Stimulated activated CD4-positive, alpha-beta T cell treated with anti-CD3 and anti-CD28 coated beads, Interleukin-4, amount 100 ng/mL, for 1 hour (primary cell): ENCODE measurements around the gene AGTRAP.
A peak's percentile ranks its signal among the peaks of the same experiment; 100 is the strongest.

Experiments used
- DNase-seq: peaks from one replicate; pipeline ENCODE4 v3.0.0-alpha.2; 2020

AGTRAP gene

DNA sequence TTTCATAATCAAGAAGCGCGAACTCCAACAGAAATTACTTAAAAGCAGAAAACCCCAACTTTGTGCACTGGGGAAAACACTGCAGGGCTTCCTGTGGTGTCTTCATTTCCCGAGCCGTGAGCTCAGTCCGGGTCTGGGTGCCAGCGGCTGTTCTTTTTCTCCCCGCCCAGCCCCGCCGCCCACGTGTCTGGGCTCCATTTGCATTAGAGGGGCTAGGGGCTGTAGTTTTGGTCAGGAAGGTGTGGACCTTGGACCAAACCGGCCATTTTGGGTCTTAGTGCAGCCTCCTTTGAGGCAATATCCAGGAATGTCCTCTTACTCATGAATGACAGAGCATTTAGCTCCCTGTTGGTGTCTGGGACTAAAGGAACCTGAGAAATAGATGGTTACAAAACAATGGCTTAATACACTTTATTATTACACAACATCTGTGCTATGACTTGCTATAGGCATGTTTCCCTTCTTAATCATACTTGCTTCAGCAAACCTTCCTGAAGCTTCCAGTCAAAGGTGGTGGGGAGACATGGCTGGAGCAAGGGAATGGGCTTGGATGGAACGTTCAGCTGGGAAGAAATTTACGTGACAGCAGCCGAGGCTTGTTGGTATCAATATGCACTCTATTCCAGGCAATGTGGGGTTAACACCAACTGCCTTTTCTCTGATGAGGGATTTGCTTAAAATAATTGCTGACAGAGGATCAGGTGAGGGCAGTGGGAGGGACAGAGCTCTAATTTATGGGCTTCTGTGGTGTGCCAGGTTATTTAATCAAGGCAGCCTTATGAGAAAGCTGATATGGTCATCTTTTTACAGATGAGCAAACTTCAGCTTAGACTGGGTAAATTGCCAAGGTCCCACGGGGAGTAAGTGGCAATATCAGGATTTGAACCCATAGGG, 1.1 kb downstream of the AGTRAP start:
- DNase-seq: peak; percentile 50

DNA sequence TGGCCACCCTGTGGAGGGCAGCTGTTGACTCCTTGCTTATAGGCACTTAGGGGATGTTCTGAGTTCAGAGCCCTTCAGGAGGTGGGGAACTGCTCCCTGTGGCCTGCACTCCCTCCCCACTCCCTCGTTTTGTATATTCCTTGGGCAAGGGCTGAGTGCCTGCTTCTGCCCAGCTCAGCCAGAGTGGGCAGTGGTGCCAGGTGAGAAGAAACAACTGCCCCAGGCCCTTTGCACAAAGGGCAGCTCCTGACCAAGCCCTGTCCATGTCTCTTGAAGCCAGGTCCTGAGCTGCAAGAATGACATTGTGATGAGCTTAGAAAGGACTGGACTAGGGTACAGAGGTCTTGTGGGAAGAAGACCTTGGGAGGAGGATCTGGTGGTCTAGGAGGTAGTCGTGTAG, 2.2 kb downstream of the AGTRAP start:
- DNase-seq: no peak

DNA sequence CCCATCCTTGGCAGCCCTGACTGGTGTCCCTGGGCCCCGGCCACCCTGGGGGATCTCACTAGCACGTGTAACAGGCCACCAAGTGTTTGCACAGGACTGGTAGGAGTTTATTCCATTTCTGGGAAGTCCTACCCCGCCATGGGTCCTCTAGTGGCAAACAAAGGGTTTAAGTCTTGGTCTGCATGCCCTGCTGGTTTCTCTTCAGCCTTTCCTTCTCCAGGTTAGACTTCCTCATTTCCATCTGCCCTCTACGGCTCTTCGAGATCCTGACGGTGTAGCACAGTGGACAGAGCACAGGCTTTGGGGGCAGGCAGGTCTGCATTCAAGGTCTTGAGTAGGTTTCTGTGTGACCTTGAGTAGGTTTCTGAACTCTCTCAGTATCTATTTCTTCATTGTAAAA, 2.8 kb downstream of the AGTRAP start:
- DNase-seq: no peak

DNA sequence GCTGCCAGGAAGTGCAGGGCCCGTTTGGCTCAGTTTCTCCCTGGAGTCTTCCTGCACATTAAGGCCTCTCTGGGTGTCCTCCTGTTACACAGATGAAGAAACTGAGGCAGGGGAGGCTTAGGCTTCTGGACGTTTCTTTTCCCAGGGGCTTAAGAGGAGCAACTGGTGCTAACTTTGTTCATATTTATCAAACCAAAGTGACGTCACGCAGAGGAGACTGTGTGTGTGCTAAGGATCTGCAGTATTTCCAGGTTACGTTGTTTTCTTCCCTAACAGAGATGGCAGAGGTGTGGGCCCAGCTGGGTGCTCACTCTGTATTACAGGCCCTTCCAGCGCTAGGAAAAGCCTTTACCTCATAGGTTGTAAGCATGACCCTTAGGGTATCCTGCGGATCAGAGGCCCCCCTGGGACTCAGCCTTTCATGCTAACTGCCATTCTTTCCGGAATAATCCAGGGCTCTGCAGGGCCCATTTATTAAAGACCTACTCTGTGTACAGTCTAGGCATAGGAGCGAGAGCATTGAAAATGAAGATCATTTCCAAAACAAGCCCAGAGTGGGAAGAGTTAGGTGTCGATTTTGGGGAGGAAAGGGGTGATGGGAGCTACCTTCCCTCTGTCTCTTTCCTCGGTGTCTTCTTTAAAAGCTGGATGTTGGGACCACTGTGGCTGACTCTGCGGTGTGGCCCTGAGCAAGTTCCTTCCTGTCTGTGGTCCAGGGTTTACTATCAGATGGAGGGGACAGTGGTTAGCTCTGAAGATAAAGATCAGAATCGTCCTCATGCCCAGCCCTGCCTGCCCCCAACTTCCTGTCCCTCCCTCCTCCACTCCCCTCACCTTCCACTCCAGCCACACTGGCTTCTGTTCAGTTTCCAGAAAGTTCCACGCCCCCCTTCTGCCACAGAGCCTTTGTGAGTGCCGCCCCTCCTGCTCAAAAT, 4.6 kb downstream of the AGTRAP start:
- DNase-seq: no peak

DNA sequence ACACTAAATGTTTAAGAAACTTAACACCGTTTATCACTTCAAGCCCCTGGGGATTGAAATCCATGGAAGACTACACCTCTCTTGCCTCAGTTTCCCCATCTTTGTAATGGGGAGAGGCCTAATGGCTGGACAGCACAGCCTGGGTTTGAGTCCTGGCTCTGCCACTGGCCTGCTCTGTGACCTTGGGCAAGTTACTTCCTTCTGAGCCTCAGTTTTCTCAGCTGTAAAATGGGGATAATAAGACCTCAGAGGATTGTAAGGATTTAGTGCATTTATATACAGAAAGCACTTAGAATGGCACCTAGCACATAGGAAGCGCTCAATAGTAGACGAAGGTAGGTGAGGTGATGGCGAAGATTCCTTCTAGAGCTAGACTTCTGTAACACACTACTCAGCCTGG, 5.5 kb downstream of the AGTRAP start:
- no peak for DNase-seq

DNA sequence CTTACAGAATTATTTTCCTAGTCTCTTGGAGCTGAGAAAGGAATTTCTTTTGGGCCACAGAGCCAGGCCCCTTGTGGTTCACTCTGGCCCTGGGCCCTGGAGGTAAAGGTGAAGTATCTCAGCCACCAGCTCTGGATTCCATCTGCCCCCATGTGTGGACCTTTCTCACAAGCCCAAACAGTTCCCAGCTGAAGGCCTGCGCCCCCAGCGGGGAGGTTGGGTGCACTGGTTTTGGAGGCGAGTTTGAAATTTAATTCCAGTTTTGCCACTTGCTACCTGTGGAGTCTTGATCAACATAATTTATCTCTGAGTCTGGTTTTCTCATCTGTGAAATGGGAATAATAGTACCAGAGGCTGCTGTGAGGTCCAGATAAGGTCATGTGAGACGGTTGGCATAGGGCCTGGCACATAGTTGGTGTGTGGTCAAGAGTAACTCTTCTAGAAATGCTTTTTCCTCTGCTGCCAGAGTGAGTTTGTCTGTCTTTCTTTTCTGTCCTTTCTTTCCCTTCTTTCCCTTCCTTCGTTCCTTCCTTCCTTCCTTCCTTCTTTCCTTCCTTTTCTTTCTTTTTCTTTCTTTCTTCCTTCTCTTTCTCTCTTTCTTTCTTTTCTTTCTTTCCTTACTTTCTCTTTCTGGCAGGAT, 6.1 kb downstream of the AGTRAP start:
- DNase-seq: no peak

DNA sequence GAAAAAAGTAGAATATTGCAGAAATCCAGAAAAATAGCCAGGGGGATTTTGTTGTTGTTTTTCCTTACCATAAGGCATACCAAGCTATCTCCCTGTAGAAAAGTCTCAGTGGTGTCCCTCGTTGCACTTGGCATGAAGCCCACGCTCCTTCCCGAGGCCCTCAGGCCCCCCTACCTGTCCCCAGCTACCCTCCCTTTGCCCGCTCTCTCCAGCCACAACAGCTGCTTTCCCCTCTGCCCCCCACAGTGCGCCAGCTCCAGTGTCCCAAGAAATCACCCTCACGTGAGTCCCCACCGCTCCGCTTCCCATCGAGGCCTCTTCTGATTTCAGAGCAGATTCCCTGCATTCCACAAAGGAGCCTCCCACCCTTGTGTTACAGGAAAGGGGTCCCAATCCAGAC, 8.4 kb downstream of the AGTRAP start:
- DNase-seq: no peak

DNA sequence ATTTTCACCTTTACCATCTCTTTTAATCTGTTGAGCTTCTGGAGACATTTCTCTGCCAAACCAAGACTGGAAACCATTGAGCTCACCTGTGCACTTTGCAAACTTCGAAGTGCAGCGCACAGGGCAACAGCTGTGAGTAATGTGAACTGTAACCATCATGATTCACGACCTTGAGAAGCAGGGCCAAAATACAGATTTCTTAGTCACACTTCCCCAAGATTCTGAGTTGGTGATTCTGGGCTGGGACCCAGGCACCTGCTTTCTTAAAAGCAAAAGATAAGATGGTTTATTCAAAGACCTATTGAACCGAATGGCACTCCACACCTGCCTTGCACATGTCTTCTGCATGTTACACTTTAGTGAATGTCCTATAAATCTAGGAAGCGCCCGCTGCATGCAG, 10.2 kb downstream of the AGTRAP start:
- no peak for DNase-seq

DNA sequence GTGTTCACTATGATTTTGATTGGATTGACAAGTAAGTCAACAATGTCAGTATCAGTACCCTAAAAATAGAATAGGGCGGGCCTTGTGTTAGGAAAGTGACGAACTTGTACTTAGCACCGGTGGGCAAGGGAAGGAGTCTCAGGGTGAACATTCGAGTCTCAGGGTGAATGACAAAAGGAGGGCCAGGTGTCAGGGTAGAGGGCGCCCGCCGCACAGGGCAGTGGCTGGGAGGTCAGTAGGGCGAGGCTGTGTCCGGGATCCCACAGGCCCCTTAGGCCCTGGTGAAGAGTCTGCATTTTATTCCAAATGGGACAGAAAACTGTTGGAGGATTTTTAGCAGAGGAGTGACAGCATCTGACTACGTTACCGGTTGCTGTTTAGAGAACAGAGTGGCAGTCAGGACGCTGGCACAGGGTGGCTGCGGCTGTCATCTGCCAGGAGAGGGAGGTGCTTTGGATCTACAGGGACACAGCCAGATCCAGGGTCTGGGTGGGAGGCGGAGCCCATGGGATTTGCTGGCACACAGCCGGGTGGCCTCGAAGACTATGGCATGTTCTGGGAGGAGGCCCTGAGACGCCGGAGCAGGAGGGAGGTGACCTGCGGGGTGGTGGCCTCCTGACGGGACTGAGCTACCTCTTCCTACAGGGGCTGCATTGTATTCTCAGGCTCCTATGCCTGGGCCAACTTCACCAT, 11.0 kb downstream of the AGTRAP start:
- DNase-seq: no peak

DNA sequence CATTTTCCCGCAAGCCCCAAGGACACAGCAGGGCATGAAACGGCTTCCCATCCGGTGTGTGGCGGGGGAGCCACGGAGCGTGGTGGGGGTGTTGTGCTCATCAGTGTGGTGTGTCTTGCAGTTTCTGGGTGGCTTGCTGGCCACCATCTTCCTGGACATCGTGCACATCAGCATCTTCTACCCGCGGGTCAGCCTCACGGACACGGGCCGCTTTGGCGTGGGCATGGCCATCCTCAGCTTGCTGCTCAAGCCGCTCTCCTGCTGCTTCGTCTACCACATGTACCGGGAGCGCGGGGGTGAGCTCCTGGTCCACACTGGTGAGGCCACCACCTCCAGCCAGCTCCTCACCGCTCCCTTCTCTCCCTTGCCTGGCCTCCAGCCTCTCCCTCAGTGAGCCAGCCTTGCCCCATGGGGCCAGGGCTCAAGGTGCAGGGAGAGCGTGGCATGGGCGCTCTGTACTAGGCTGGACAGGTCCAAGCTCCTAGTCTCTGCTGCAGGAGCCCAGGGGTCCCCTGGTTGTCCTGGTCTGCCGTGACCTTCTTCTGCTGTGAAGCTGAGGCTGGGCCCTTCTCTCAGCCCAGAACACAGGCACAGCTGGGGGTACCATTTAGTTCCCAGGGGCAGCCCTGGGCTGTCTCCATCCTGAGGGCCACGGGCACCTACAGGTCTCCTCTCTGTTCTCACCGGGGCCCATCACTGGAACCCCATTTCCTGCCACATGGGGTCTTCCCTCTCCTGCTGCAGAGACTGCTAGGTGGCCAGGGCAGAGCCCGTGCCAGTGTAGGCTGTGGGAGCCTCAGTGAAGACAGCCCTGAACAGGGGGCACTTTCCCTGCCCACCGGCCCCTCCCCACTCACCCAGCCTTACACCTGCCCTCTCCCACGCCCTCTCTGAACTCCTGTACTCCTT, 12.6 kb downstream of the AGTRAP start:
- no peak for DNase-seq

DNA sequence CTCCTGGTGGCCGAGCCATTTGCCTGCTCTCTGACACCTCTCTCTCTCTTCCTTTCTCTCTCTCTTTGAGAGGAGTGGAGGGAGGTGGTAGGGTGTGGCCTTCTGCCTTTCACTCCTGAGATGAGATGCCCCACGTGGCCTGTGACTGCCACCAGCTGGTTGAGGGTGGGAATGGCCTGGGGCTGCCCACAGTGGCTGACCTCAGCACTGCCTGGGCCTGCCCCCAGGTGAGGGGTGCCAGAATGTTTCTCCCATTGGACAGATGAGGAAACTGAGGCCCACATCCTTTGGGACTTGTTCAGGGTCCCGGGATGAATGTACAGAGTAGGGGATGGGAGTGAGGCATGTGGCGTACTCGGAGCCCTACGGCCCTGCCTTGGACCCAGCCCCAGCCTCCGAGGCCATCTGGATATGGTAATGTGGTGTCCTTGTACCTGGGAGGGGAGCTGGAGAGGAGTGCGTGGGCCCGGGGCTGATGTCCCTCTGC, 13.3 kb downstream of the AGTRAP start:
- peak; percentile 41 for DNase-seq

DNA sequence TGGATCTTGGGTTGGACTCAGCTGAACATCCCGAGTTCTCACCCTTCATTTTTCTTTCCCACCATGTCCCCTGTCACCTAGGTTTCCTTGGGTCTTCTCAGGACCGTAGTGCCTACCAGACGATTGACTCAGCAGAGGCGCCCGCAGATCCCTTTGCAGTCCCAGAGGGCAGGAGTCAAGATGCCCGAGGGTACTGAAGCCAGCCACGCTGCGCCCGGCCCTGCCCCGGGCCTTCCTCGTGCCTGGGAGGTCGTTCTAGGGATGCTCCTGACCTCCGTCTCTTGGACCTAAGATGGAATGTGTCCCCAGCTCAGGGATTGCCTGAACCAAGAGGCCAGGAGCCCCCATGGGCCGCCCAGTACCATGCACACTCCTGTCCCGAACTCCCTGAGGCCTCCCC, 14.1 kb downstream of the AGTRAP start:
- no peak for DNase-seq

DNA sequence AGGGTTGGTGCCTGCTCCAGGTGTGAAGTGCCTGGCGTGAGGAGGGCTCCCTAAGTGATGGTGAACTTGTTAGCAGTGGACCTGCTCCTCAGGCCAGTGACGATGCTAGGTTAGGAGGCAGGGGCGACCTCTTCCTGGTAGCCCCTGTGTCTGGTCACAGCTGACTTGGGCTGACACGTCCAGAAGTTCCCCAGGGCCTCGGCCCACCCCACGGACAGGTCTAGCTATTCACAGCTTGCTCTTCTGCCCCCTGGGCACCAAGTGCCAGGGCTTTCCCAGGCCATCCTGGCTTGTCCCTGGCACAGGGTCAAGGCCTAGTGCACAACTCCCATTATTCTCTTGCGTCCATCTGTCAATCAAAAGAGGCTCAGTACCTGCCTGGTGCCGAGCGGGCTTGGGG, 15.2 kb downstream of the AGTRAP start:
- DNase-seq: no peak

DNA sequence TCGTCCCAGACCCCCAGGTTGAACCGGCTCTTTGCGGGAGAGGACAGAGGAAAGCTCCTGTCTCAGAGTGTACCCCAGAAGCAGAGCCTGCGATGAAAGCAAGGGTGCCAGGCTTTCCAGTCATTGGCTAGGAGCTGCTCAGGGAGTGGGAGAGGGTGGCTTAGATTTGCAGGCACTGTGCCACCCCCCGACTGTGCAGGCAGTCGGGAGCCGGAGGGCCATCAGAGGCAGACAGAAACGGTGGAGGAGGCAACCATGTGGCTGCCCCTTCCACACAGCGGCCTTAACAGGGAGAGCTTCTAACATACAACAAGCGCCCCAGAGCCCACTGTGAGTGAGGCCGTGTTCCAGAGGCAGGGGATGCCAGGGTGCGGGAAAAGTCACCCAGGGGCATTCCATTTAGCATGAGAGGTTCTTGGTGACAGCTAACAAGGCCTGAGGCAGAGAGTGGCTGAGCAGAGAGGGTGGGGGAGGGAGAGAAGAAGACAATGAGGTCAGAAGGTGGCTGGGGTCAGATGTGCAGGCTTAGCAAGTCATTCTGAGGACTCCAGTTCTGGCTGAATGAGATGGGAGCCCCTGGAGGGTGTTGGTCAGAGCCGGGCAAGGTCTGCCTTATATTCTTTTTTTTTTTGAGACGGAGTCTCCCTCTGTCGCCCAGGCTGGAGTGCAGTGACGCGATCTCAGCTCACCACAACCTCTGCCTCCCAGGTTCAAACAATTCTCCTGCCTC, 16.6 kb downstream of the AGTRAP start:
- DNase-seq: no peak

DNA sequence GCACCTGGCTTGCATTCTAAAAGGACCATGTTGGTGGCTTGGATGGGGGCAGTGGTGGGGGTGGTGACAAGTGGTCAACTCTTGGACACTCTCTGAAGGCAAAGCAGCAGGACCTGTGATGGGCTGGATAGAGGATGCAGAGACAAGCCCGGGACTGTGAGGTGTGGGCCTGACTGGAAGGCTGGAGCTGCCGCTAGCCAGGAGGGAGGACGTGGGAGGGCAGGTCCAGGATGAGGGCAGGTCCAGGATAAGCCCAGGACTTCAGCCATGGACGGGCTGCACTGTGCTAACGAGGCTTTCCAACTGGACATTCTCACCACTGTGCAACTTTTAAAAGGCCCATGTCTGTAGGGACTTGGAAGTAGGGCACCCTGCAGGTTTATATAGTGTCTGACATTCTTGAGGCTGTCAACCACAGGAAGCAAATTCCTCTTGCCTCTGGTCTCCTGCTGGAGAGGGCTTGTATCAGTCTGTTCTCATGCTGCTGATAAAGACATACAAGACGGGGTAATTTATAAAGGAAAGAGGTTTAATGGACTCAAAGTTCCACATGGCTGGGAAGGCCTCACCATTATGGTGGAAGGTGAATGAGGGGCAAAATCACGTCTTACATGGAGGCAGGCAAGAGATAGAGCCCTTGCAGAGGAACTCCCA, 17.7 kb downstream of the AGTRAP start:
- no peak for DNase-seq

DNA sequence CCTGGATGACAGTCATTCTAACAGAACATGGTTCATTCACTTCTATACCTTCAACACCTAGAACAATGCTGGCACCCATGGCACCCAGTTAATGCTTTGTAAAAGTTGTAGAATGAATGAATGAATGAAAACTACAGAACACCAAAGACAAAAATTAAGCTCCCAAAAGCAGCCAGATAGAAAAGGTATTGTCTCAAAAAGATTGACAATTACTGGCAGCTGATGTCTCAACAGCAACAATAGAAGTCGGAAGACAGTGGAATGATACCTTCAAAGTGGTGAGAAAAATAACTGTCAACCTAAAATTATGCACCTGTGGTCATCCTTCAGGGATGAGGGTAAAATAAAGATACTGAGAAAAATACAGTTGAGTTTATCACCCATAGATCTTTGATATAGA, 21.1 kb downstream of the AGTRAP start:
- DNase-seq: no peak

DNA sequence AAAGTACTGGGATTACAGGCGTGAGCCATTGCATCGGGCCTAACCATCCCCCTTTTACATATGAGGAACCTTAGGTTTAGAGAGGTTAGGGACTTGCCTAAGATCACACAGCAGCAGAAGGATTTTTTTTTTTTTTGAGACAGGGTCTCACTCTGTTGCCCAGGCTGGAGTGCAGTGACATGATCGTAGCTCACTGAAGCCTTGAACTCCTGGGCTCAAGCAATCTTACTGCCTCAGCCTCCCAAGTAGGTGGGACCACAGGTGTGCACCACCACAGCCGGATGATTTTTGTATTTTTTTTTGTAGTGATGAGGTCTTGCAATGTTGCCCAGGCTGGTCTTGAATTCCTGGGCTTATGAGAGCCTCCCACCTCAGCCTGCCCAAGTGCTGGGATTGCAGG, 23.9 kb downstream of the AGTRAP start:
- no peak for DNase-seq

DNA sequence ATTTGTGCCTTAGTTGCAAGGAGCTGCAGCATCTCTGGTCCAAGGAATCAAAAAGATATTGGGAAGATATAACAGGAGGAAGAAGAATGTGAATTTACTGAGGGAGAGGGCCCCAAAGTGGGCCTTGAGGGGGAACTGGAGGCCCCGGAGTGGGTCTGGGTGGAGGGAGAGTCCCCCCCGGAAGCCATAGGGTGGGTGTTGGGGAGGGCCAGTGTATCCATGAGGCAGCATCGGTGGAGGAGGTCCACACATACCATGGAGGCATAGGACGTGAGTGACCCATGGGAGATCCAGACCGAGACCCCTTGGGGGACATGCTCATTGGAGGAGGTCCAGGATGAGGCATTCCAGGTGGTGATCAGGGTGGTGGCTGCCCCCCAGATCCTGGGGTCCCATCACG, 25.3 kb downstream of the AGTRAP start:
- DNase-seq: no peak

DNA sequence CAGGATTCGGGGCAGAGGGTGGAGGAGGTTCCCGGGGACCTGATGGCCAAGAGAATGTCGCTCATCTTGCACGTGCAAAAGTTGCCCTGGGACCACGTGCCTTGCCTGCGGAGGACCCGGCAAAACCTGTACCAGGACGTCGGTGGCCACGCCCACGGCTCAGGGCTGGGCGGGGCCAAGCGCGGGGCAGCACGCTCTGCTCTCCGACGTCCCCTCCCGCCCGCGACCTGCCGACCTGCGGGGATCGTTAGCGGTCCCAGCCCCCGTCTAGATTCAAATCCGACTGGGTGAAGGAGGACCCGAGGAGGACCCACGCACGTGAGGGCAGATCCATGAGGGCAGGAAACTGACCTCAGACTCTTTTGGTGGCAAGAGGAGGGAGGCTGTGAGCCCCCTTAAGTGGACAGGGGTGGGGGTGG, 26.1 kb downstream of the AGTRAP start, which contains the start of gene C1orf167:
Gene C1orf167 (plus strand): TSS at position 206 of the 419 bp plus-strand sequence. CDS start 2,208 bp downstream, outside the sequence.
- peak; percentile 46 for DNase-seq

DNA sequence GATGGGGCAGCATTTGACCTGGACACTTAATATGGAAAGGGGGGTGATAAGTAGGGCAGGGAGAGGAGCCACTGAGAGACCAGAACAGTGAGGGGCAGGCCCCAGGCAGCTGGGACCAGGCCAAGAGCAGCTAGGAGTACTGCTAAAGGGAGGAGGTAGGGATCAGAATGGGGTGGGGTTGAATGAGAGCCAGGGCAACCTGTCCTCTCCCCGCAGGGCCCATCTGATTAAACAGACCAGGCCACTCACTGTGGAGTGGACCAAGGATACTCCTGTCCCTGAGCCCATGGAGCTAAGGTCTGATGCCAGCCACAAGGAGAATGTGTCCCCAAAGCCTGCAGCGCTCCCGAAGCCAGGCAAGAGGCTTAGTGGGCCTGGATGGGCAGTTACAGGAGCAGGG, 28.2 kb downstream of the AGTRAP start:
- no peak for DNase-seq
